OCI-LY7 (cell line): ENCODE measurements around the gene RRP7A.
"Not testable (repeated sequence)": the region's sequence is repeated elsewhere in the genome, so short reads cannot be mapped to it uniquely, and the experiment has no call there.

Source experiments
- EZH2phosphoT487 ChIP-seq: fragments of 200-600 bp; sonication (generic); IDR thresholded peaks from 2 replicates; pipeline ENCODE4 v1.6.1; 2018; ENCODE audit warnings: low read depth, borderline replicate concordance, mild to moderate bottlenecking, mixed run types, antibody characterized with exemption, low read length, moderate library complexity, mixed read lengths
- TF ChIP-seq, protein P1 (sequence below): fragments of 200-600 bp; sonication (generic); conservative IDR thresholded peaks from 2 replicates; pipeline ENCODE4 v1.5.1; 2014; ENCODE audit warnings: mild to moderate bottlenecking, antibody characterized with exemption, low read length, moderate library complexity, mixed read lengths

DNA sequence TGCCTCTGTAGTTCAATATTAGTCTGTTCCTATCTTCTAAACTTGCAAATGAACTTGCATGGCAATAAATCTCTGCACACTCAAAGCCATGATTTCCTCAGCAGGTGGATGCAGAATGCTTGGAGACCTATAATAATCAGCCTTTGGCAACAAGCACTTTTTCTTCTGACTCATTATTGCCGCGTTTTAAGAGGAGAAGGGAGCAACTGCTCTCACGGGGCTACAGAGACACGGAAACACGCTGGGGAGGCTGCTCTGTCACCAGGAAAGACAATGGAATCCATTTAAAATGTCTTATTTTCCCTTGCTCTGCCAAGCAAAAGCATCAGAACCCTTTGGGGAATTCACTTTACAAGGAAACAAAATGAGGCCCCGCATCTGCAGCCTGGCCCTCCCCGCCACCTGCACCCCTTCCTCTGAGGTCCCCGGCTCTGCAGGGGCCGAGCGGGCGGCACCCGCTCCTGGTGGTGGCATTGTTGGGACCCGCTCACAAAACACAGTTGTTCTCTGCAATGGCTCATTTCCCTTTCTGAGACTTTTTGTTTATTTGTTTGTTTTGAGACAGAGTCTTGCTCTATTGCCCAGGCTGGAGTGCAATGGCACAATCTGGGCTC, 35.9 kb downstream of the RRP7A start:
- TF ChIP-seq, protein P1, sequence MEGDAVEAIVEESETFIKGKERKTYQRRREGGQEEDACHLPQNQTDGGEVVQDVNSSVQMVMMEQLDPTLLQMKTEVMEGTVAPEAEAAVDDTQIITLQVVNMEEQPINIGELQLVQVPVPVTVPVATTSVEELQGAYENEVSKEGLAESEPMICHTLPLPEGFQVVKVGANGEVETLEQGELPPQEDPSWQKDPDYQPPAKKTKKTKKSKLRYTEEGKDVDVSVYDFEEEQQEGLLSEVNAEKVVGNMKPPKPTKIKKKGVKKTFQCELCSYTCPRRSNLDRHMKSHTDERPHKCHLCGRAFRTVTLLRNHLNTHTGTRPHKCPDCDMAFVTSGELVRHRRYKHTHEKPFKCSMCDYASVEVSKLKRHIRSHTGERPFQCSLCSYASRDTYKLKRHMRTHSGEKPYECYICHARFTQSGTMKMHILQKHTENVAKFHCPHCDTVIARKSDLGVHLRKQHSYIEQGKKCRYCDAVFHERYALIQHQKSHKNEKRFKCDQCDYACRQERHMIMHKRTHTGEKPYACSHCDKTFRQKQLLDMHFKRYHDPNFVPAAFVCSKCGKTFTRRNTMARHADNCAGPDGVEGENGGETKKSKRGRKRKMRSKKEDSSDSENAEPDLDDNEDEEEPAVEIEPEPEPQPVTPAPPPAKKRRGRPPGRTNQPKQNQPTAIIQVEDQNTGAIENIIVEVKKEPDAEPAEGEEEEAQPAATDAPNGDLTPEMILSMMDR, result not testable (repeated sequence)
- TF ChIP-seq EZH2phosphoT487, result not testable (repeated sequence)
